Fibroblast of skin of right quadriceps (primary cell): ENCODE measurements around the gene ARHGEF17.

Source experiments
- DNase-seq: peaks from one replicate; pipeline ENCODE4 v3.0.0-alpha.2; 2013

The ARHGEF17 gene

DNA sequence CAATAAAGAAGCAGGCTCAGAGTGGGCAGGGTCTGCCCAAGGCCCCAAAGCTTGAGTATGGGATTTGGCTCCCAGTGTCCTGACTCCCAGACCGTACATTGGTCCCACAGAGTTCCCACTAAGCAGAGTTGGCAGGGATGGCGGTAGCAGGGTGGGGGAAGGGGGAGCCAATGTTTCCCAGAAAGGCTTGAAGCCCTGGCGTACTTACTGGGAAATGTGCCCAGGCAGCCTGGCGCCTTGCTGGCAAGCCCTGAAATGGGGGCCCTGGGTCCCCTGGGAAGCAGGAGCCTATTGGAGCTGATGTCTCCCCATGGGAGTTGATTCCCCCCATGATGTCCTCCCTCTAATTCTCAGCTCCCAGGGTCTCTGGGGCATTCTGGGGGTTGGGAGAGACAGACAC is 9.3 kb downstream of the ARHGEF17 start:
- no peak for DNase-seq

DNA sequence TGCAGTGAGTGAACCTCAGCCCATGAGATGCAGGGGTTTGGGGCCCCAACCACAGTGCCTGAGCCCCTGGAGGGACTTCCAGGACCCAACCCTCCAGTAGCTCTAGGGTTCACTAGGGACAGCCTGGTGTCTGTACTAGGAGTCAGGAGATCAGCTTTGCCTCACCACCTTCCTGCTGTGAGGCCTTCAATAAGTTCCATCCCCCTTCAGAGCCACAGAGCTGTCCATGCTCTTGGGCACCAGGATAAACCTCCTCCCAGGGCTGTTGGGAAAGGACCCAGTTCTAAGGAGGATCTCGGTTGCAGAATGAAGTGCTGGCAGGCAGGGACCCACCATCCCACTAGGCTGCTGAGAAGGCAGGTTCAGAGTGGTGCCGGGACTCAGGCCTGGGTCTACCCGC is 9.7 kb downstream of the ARHGEF17 start:
- DNase-seq = no peak

DNA sequence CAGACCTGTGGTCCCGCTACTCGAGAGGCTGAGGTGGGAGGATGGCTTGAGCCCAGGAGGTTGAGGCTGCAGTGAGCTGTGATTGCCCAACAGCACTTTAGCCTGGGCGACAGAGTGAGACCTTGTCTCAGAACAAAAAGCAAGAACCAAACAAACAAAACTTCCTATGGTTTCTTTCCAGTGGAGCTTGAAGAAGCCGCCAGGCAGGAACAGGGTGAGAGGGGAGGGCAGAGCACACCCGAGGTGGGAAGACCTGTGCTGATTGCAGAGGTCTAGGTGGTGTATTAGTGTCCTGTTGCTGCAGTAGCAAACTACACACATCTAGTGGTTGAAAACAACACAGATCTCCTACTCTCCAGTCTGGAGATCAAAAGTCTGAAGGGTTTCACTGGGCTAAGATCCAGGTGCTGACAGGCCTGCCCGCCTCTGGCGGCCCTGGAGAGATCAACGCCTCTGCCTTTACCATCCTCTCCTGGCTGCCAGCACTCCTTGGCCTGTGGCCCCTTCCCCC is 10.5 kb downstream of the ARHGEF17 start:
- no peak for DNase-seq

DNA sequence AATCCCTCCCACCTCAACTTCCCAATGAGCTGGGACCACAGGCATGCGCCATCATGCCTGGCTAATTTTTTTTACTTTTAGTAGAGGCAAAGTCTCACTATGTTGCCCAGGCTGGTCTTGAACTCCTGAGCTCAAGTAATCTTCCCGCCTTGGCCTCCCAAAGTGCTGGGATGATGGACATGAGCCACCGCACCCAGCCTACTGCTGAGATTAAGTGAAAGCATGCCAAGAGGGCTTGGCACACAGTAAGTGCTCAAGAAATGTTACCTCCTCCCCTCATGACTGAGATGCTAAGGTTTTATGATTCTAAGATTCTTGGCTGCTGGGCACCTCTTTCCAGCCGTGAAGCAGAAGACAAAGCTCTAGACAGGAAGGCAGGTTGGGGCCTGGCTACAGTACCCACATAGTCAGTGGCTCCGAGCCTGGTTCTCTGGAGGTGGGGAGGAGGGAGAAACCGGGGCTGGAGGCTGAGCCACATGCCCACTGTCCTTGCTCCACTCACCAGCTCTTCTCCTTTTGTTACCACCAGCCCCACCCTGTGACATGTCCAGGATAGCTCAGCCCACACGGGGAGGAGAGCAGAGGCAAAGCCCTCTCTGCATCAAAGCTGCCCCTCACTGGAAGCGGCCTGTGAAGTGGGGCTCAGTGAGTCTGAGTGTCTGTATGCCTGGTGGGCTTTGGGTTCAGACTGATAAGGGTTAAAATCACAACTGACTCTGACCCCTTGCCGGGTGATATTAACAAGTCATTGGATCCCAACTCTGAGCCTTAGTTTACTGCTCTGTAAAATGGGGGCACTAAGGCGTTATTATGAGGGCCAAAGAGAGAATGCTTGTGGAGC is 12.9 kb downstream of the ARHGEF17 start:
- peak; percentile 37 for DNase-seq

DNA sequence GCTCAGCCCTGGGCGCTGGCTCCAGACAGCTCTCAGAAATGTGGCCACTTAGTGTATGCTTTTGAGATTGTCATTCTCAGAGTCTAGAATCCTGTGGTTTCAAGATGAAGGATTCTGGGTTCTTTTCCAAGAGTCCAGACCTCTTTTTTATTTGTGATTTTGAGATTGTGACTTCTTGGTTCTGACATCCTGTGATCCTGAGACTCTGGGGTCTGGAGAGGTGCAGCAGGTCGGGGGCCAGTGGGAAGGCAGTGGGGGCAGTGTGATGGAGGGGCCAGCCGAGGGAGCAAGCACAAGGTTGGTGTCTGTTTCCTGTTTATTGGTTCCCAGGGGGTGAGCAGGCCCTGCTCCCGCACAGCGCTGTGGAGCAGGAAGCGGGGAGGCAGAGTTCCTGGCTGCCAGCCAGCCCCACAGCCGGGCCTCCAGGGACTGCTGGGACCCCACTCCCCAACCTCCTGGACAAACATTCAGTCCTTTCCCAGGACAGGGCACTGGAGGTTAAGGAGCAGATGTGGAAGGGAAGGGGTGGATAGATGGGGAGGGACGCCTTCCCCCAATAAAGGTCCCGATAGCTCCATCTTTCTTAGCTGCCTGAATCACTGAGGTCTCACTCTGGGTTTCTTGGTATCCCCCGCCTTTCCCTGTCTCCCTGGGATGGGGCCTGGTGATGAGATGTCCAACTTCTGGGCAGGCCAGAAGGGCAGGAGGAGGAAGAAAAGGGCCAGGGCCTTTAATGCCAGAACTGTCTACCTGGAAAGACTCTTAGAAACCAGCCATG is 13.7 kb downstream of the ARHGEF17 start:
- DNase-seq = peak; percentile 68

DNA sequence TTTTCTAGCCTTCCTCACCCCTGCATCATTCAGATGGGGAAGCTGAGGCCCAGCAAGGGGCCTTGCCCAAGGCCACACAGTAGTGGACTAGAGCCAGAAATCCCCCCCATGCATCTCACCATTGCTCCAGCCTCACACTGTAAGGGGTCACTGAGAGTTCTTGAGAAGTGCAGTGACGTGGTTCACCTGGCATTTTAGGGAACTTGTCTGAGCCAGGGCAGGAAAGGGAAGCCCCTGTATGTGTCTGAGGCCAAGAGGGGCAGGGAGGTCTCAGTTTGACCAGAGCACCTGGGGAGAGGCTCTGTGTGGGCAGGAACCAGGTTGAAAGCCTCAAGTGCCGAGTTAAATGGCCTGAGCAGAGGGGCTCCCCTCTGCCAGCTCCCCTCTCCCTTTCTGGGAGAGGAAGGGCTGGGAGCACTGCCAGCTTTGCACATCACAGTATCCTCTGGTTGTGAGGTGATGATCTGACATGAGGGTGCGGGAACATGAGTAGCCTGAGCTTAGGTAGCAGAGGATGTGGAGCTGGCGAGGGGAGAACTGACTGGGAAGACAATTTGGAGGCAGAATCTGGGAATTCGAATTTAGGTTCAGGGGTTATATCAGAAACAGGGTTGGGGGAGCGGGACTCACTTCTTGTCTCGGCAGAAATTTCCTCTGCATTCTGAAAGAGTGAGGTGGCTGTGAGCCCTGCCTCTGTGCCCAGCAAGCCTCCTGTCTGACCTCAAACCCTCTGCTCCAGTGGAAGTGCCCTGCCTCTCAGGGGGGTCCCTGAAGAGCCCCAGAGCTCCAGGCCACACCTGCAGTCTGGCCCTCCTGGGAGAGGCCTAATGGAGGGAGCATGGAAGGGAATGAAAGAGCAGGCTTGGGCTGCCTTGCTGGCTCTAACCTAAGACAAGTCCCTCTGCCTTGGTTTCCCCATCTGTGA is 14.6 kb downstream of the ARHGEF17 start:
- DNase-seq = peak; percentile 40

DNA sequence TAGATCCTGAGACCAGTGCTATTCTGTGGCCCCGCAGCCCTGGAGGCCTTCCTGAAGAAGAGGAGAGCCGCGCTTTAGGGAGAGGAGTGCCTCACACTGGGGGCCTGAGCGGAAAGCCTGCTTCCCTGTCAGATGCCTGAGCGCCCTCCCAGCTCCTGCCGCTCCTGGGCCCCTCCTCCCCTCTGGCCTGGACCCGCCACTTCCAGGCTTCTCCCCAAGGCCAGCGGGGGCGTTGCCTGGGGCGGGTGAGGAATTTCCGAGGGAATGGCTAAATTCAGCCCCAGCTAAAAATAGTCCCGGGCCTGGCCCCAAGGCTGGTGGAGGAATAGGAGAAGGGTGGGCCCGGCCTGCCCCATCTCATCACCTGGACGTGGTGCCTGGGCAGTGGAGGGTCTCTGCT is 15.4 kb downstream of the ARHGEF17 start:
- DNase-seq = peak; percentile 83

DNA sequence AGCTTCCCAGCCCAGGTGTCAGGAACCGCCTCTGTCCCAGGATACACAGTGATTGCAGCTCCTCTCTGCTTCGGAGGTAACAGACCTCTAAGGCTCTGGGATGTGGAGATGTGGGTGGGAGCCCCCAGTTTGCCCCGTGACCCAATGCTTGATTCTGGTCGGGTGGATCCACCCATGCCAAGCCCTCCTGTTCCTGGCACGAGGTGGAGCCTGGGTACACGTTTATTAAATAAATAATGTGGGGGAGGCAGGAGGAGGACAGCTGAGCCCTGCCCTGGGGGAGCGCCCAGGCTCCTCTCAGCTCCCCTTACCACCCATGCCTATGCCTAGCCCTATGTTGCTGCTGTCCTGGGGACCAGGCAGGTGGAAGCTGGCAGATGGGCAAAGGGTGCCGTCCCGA is 16.0 kb downstream of the ARHGEF17 start:
- DNase-seq = no peak

DNA sequence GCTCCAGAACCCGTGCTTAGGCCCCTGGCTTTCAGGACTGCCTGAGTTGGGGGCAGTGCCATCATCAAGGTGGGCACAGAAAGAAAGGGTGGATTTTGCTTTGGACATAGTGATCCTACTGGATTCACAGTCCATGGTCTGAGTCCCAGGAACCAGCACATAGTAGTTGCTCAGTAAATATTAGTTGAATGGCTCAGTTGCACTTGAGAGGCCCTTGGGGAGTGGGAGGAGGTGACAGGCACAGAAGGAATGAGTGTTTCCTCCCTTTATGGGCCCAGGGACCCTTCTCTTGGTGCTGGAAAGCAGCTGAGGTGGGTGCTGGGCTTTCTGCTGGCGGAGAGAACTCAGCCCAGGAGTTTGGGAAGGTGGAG is 16.6 kb downstream of the ARHGEF17 start:
- no peak for DNase-seq

DNA sequence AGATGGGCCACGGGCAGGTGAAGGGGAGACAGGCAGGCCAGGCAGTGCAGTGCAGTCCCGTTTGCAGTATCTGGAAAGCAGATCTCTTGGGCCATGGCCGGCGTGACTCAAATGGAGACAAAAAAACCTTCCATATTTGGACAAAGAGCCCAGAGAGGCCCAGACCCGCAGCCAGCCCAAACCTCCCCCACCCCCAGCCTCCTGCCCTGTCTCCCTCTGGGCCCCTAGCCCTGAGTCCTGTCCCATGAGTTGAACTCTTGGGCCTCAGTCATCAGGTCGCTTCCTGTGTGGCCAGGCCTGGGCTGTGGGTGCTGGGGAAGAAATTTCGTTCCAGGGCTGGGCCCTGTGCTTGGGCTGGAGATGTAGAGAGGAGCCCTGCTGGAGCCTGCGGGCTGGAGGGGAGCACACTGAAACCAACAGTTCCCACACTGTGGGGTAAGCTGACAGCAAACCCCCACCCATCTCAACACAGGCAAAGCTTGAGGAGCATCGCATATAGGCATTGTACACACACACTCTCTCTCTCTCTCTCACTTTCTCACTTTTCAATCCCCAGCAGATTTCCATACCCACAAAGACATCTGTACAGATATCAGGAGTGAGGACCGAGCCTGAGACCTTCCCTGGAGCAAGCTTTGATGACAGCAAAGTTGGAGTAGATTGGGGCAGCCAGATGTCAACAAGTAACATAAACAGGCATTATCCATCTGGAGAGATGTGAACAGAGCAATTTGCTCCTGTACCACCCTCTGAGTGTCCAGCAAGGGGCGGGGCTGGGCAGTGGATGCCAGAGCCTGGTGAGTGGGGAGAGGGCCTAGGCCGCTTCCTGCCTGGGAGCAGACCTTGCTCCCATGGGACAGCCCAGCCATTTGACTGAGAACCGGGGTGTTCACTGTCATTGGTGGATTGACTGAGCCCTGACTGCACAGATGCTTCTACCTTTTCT is 17.2 kb downstream of the ARHGEF17 start:
- peak; percentile 51 for DNase-seq

DNA sequence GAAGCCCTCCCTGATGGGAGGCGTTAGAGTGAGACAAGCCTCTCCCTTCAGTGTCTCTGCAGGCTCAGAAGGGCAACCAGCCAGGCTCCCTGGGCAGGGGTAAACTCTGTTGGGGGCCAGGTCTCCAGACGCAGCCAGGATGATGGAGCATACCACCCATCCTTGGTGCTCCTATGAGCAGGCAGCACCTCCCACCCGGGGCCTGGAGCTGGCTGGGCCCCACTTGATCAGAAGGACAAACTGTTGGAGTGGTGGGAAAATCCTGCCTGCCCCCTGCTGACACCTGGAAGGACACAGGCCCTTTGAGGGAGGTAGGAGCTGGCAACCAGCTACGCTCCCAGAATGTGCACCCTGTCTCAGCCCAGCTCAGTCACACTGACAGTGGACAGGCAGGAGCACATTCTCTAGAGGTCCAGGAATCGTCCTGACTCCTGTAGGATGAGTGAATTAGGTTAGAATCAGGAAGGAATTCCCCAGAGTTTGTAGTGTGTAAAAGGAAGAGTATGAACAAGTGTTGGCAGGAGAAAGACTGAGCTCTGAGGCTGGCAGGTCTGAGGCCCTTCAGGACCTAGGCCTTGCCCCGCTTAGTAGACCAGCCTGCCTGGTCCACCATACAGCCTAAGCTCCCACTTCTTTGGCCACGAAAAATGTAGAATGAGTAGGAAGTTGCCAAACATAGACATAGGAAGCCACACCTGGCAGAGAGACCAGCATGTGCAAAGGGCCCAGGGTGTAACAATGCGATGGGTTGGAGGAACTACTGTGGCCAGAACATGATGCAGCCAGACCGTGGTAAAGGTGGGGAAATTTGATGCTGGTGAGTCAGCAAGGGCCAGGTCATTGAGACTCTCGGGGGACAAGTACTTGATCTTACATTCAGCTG is 19.1 kb downstream of the ARHGEF17 start:
- DNase-seq = peak; percentile 57

DNA sequence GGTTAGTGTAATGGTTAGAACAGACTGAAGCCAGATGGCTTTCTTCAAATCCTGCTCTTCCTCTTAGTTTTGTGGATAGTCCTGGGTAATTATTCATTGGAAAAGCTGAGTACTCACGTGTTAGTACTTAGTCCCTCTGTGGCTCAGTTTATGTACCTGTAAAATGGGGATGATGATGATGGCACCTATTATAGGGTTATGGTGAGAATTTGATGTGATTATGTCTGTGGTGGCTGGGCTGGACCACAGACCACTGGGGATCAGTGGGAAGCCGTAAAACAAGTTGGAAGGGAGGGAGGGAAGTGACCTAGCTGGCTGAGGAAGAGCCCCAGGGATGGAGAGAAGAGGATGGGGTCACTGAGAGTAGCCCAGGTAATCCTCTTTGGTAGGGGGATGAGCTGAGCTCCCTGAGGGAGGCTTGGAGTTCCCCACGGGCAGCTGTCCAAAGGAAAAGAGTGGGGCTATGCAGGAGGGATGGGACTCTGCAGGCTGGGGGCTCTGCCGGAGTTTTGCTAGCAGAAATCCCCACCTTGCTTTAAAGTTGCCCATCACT is 19.8 kb downstream of the ARHGEF17 start:
- DNase-seq = no peak

DNA sequence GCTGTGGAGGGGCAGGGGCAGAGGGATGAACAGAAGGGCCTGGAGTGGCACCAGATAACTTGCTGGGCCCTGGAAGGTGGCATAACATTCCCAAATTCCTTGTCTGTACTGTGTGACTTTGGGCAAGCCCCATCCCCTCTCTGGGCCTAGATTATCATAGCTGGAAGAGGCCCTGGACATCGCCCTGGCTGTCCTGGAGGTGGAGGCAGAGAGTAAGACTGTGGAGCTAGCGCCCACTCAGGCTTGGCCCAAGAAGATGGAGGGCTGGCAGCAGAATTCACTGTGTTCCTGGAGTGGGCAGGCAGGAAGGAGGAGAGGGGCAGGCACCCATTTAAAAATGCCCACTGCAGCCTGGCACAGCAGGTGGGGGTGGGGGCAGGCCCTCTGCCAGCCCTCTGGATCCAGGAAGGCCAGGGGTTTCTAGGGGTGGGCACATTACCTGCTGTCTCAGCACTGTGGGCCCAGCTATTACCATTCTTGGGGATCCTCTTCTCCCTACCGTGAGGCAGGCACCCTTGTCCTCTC is 22.6 kb downstream of the ARHGEF17 start:
- DNase-seq = no peak

DNA sequence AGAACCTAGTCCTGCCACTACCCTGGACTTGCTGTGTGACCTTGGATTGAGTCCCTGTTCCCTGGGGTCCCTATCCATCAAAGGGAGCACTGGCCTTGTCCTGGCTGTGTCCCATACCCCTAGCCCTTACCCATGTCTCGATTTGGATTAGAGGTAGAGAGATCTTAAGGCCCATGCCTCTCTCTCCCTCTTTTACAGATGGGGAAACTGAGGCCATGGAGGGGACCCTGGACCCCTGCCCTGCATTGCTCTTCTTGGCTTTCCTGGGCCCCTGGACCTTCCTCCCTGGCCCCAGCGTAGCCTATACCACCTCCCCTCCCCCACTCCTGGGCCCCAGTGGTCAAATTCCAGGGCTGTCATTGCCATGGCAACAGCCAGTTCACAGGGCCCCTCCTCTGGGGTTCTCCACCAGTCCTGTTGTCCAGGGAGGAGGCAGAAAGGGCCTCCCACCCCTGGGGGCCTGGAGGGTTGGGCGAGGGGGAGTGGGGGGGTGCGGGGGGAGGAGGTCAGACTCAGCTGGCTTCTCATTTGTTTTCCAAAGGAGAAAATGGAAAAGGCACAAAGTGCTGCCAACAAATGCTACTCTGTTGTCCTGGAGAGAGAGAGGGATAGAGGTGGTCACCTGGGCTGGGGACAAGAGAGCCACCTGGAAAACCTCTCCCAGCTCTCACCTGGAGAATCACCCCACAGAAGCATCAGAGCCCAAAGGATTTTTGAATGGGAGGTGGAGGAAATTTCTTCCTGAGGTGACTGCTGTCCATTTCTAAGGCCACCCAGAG is 23.3 kb downstream of the ARHGEF17 start:
- peak; percentile 35 for DNase-seq

DNA sequence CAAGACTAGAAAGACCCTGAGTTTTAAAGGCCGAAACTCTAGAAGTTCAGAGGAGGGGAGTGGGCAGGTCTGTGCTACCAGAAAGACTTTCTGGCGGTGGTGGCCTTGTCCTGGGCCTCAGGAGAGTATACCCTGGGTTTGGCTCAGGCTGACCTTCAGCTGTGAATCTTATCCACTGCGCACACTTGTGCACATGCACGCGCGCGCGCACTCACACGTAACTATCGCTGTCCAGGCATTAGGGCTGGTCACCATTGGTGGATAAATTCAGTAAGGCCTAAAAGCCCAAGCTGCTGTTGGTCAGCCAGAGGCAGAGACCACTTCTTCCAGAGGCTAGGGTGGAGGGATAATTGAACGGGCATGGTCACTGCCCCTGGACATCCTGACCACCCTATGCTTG is 25.1 kb downstream of the ARHGEF17 start:
- no peak for DNase-seq

DNA sequence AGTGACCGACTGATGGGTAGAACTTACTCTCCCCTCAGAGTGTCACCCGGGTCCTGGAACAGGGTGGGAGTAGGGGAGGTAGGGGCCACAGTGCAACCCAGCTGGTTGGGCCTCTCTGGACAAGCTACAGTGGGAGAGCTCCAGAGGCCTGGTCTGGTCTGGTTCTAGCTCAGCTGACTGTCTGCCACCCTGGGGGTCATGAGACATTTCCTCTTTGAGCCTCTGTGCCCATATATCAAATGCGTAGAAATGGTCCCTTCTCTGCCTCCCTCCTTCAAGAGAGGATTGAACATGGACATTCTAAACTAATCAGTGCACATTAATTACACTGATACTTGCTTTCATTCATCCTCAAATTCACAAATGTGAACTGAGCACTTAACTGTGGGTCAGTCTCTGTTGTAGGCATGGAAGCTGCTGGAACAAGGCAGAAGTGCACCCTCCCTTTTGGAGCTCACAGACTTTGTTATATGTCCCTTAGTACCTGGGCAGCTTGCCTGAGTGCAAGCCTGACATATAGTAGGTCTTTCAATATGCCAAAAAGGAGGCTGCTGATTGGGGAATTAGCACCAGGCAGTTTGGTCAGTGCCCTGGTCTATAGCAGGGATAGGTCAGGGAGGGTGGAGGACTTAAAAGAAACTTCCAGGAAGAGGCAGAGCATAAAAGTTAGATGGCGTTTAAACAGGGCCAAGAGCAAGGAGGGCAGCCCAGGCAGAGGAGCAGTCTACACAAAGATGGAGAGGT is 25.7 kb downstream of the ARHGEF17 start:
- DNase-seq = no peak

DNA sequence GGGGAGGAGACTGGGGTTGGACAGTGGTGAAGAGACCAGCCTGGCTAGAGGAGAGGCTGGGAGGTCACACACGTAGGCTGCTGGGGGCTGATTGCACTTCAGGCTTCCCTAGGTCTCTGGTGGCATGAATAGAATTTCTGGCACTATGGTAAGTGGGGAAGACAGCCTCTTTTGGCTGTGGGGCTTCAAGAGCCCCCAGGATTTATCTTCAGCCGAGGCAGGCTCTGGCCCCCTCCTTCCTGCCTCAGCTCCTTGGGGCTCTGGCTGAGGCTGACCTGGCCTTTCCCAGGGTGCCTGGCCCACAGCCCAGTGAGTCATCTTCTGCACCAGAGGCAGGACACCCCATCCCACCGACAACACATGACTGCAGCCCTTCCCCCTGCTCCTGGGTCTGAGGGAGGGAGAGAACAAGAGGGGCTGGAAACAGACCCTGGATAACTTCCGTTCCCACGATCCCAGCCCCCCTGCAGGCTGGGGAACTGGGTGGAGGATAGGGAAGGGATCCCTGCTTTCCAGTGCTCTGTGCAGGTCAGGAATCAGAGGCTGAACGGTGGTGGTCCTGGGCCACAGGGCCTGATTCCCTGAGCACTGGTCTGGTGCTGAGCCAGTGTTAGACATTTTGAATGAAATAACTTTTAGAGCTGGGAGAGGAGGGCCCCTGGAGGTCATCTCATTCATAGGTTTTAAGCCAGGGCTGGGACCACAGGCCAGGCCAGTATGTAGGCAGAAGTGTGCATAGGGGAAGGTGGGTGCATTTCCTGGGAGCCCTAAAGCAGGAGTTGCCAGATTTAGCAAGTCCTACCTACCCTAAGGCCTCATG is 26.5 kb downstream of the ARHGEF17 start:
- peak; percentile 79 for DNase-seq
